ENCODE data around the gene ORMDL1. TPM values are rescaled to one million over a fixed set of nuclear protein-coding genes. Genes with fewer than 3 reads are reported as not detected.
A peak's percentile ranks its signal among the peaks of the same experiment; 100 is the strongest.

ORMDL1 gene
- total RNA-seq, 1 donor from 2014 or later = 60.7 TPM

DNA sequence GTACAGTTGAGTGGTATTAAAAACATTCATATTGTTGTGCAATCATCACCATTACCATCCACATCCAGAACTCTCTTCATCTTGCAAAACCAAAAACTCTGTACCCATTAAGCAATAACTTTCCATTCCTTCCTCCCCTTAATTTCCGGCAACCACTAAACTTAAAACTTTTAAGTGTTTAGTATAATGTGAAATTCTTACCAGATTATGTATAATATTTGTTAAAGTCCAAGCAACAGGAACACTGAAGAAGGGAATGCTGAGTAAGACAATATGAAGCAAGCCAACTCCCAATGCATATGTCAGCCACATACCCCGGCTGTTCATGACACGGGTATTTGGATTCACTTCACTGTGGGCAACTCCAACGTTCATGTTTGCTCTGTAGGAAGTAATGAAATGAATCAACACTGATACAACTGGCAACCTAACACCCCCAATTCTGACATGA, 1.9 kb downstream of the ORMDL1 start:
- H3K36me3 Mint-ChIP-seq (ENCODE audit: low read depth, unreplicated experiment) = peaks cover 18% of the 10 kb centered on the region
- DNase-seq (ENCODE audit: low spot score) = no peak
- H3K9me3 Mint-ChIP-seq (ENCODE audit: unreplicated experiment) = no peaks in the 10 kb centered on the region
- TF ChIP-seq, protein P1, sequence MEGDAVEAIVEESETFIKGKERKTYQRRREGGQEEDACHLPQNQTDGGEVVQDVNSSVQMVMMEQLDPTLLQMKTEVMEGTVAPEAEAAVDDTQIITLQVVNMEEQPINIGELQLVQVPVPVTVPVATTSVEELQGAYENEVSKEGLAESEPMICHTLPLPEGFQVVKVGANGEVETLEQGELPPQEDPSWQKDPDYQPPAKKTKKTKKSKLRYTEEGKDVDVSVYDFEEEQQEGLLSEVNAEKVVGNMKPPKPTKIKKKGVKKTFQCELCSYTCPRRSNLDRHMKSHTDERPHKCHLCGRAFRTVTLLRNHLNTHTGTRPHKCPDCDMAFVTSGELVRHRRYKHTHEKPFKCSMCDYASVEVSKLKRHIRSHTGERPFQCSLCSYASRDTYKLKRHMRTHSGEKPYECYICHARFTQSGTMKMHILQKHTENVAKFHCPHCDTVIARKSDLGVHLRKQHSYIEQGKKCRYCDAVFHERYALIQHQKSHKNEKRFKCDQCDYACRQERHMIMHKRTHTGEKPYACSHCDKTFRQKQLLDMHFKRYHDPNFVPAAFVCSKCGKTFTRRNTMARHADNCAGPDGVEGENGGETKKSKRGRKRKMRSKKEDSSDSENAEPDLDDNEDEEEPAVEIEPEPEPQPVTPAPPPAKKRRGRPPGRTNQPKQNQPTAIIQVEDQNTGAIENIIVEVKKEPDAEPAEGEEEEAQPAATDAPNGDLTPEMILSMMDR (IDR thresholded peaks at IDR 0.05; ENCODE audit: unreplicated experiment) = no peak
- peaks cover 10% of the 10 kb centered on the region for H3K27me3 Mint-ChIP-seq (ENCODE audit: unreplicated experiment)
- peak overlapping the region; percentile 98 for H3K27ac Mint-ChIP-seq (ENCODE audit: unreplicated experiment)
- H3K4me1 Mint-ChIP-seq (ENCODE audit: unreplicated experiment) = peaks cover 19% of the 10 kb centered on the region
- peak overlapping the region; percentile 76 for H3K4me3 Mint-ChIP-seq (ENCODE audit: unreplicated experiment)

DNA sequence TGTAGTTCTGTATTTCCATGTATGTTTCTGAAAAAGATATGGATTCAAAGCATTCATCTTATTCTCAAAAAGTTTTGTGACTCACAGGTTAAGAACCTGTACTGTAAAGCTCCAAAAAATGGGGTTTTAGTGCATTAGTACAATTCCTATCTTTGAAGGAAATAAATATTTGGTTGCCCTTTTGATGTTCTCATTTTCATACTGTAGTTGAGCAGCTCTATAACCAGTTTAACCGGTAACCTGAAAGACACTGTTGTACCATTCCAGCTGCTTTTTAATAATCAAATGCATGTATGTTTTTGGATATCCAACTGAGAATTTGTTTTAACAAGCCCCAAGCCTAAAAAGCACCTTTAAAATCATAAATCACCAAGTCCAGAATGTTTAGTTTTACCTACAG, 11.9 kb downstream of the ORMDL1 start:
- no peaks in the 10 kb centered on the region for H3K27me3 Mint-ChIP-seq (ENCODE audit: unreplicated experiment)
- no peaks in the 10 kb centered on the region for H3K4me1 Mint-ChIP-seq (ENCODE audit: unreplicated experiment)
- no peaks in the 10 kb centered on the region for H3K9me3 Mint-ChIP-seq (ENCODE audit: unreplicated experiment)
- no peak overlapping the region for H3K27ac Mint-ChIP-seq (ENCODE audit: unreplicated experiment)
- peaks cover 2% of the 10 kb centered on the region for H3K36me3 Mint-ChIP-seq (ENCODE audit: low read depth, unreplicated experiment)
- DNase-seq (ENCODE audit: low spot score) = no peak
- TF ChIP-seq, protein P1 (IDR thresholded peaks at IDR 0.05; ENCODE audit: unreplicated experiment) = no peak
- no peak overlapping the region for H3K4me3 Mint-ChIP-seq (ENCODE audit: unreplicated experiment)

DNA sequence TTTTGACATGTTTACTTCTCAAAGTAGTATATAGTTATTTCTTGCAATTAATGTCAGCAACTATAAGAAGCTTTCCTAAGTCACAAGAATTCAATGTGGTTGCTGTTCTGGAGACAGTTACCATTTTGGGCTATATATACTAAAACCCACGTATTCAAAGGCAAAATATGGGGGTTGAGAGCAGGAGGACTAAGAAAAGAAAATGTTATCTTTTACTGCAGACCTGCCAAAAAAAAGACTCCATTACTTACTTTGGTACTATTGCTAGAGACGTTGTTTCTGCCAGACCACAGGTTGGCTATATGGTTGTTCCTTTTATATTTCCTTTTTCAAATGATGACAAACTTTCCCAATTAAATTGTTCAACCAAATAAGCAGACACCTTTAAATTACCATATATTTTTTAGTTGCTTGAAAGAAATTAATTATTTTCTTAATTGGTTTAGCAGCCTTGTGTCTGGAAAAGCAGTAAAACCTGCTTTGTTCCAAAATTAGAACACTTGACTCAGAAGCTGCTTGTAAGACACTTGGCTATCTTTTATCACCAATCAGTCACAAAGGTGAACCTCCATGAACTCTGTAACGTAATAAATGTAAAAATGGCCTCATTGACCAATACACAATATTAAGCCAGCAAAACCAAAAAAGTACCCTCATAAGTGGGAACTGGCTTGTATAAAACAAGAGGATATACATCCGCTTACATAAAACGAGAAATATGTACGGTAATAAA, 13.4 kb downstream of the ORMDL1 start:
- H3K4me1 Mint-ChIP-seq (ENCODE audit: unreplicated experiment) = no peaks in the 10 kb centered on the region
- H3K4me3 Mint-ChIP-seq (ENCODE audit: unreplicated experiment) = no peak overlapping the region
- no peaks in the 10 kb centered on the region for H3K9me3 Mint-ChIP-seq (ENCODE audit: unreplicated experiment)
- peaks cover 8% of the 10 kb centered on the region for H3K36me3 Mint-ChIP-seq (ENCODE audit: low read depth, unreplicated experiment)
- TF ChIP-seq, protein P1 (IDR thresholded peaks at IDR 0.05; ENCODE audit: unreplicated experiment) = no peak
- no peak for DNase-seq (ENCODE audit: low spot score)
- H3K27ac Mint-ChIP-seq (ENCODE audit: unreplicated experiment) = no peak overlapping the region
- H3K27me3 Mint-ChIP-seq (ENCODE audit: unreplicated experiment) = peaks cover 1% of the 10 kb centered on the region

DNA sequence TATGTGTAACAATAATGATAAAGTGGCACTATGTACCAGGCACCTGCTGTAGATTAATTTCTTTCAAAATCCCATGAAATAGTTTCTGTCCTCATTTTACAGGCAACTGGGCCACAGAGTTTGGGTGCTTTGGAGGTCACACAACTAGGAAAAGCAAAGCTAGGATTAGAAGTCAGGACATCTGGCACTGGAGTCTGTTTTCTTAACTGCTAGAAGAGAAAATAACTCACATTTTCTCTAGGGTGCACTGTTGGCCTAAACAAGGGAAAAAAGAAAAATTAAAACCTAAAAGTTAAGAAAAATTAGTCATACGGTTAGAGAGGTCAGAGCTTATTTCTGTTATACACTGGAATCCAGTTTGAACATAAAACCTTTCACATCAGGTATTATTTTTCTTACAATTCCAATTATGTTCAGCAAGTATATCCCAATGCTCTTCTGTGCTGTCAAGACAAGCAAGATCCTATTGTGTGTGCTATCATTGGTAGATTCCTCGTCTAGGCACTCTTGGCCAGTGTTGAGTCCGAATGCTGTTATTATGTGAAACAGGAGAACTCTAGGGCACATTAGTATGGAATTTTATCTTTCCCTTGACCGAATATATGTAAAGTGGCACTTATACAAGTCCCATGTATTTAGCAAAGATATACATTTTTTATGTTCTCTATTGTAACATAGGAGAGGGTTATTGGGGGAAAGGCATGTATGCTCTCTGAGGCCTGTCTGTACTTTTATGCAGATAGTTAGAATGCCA, 20.1 kb downstream of the ORMDL1 start:
- TF ChIP-seq, protein P1 (IDR thresholded peaks at IDR 0.05; ENCODE audit: unreplicated experiment) = no peak
- Mint-ChIP-seq H3K9me3 (ENCODE audit: unreplicated experiment) (no peaks in the 10 kb centered on the region), H3K4me1 (ENCODE audit: unreplicated experiment) (peaks cover 3% of the 10 kb centered on the region), H3K27me3 (ENCODE audit: unreplicated experiment) (peaks cover 1% of the 10 kb centered on the region), H3K4me3 (ENCODE audit: unreplicated experiment) (no peak overlapping the region), H3K36me3 (ENCODE audit: low read depth, unreplicated experiment) (peaks cover 8% of the 10 kb centered on the region), H3K27ac (ENCODE audit: unreplicated experiment) (peak overlapping the region; percentile 24)
- DNase-seq (ENCODE audit: low spot score) = no peak

Measured in endothelial cell (in vitro differentiated cells).